Measurements from ENCODE around the gene ATP8B4.

Gene ATP8B4, protein sequence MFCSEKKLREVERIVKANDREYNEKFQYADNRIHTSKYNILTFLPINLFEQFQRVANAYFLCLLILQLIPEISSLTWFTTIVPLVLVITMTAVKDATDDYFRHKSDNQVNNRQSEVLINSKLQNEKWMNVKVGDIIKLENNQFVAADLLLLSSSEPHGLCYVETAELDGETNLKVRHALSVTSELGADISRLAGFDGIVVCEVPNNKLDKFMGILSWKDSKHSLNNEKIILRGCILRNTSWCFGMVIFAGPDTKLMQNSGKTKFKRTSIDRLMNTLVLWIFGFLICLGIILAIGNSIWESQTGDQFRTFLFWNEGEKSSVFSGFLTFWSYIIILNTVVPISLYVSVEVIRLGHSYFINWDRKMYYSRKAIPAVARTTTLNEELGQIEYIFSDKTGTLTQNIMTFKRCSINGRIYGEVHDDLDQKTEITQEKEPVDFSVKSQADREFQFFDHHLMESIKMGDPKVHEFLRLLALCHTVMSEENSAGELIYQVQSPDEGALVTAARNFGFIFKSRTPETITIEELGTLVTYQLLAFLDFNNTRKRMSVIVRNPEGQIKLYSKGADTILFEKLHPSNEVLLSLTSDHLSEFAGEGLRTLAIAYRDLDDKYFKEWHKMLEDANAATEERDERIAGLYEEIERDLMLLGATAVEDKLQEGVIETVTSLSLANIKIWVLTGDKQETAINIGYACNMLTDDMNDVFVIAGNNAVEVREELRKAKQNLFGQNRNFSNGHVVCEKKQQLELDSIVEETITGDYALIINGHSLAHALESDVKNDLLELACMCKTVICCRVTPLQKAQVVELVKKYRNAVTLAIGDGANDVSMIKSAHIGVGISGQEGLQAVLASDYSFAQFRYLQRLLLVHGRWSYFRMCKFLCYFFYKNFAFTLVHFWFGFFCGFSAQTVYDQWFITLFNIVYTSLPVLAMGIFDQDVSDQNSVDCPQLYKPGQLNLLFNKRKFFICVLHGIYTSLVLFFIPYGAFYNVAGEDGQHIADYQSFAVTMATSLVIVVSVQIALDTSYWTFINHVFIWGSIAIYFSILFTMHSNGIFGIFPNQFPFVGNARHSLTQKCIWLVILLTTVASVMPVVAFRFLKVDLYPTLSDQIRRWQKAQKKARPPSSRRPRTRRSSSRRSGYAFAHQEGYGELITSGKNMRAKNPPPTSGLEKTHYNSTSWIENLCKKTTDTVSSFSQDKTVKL

DNA sequence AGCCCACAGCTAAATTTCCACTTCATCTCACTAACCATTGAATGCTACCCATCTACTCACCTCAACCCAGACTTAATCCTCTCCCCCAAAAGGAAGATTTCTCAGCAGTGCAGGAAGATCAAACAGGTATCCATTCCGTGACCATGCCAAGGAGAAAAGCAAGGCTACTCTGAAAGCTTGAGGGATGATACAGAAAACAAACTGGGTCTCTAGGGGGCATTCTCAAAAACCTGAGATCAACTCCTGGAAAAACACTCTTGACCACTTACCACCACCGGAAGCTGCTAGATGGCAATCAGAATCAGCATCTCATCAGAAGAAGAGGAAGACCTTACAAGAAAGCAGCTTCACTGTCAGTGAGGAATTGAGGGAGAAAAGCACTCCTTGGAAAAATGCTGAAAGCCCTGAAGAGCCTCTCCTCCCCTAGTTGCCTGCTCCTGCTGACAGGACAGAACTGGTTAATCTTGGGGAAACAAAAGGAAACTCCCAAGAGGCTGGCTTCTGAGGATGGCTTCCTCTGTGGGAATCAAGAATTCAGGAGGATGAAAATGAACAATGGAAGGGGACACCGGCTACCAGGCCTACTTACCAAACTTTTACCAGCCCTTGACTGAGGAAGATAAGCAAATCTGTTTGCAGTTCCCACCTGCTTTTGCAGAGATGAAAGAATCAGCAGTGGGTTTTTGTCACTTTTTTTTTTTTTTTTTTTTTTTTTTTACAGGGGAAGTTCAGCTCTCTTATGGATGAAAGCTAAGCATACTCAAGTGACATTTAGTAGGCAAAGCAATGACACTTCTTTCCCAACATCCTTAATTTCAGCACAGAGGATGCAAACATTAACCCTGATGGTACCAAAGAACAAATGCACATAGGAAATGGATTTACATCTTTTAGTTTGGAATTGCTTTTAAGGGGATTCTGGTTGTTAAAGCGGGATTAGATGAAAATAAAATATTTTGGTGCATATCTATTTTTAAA, at the start of gene ATP8B4:
TSS of gene ATP8B4 (minus strand) at position 171 of the 978 bp plus-strand sequence. CDS start 12,267 bp downstream, outside the sequence.
- H3K4me1 ChIP-seq (ENCODE audit: low read depth, poor library complexity, severe bottlenecking) = no peaks in the 10 kb centered on the region
- no peaks in the 10 kb centered on the region for H3K79me2 ChIP-seq (ENCODE audit: insufficient read depth, low read depth)
- H3K36me3 ChIP-seq (ENCODE audit: insufficient read depth) = no peaks in the 10 kb centered on the region
- no peak within 1 kb of the TSS for H3K27ac ChIP-seq
- H3K27me3 ChIP-seq (ENCODE audit: insufficient read depth, low read depth) = no peaks in the 10 kb centered on the region
- TF ChIP-seq, protein P1, sequence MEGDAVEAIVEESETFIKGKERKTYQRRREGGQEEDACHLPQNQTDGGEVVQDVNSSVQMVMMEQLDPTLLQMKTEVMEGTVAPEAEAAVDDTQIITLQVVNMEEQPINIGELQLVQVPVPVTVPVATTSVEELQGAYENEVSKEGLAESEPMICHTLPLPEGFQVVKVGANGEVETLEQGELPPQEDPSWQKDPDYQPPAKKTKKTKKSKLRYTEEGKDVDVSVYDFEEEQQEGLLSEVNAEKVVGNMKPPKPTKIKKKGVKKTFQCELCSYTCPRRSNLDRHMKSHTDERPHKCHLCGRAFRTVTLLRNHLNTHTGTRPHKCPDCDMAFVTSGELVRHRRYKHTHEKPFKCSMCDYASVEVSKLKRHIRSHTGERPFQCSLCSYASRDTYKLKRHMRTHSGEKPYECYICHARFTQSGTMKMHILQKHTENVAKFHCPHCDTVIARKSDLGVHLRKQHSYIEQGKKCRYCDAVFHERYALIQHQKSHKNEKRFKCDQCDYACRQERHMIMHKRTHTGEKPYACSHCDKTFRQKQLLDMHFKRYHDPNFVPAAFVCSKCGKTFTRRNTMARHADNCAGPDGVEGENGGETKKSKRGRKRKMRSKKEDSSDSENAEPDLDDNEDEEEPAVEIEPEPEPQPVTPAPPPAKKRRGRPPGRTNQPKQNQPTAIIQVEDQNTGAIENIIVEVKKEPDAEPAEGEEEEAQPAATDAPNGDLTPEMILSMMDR (conservative IDR thresholded peaks at IDR 0.05; ENCODE audit: low read depth, low read length) = no peak
- no peak within 1 kb of the TSS for H3K4me3 ChIP-seq (IDR thresholded peaks at IDR 0.05; ENCODE audit: insufficient read depth, low read depth, low read length)
- no peak within 1 kb of the TSS for H3K9ac ChIP-seq
- H4K20me1 ChIP-seq (ENCODE audit: insufficient read depth) = no peaks in the 10 kb centered on the region
- H3K4me2 ChIP-seq = no peak within 1 kb of the TSS
- no peak within 1 kb of the TSS for H2AFZ ChIP-seq (ENCODE audit: low read depth)

DNA sequence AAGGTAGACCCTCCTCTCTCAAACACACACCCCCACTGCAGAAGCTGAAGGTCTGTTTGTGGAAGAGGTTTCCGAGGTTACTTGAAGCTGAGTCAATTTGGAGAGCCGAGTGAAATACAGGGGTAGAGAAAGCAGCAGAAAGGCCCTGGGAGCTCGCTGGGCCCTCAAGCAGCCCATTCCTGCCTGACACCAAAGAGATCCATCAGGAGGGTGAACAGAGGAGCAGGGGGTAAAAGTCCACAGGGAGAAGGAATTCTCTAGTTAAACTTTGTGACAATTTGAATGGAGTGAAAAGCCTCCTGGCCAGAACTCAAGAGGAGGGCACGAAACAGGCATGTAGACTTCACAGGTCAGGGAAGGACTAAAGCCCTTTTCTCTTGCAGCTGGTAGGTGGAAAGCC, 49.3 kb upstream of the ATP8B4 start:
- no peaks in the 10 kb centered on the region for H3K79me2 ChIP-seq (ENCODE audit: insufficient read depth, low read depth)
- H2AFZ ChIP-seq (ENCODE audit: low read depth) = no peak overlapping the region
- H3K4me2 ChIP-seq = no peak overlapping the region
- H3K9ac ChIP-seq = no peak overlapping the region
- no peak overlapping the region for H3K27ac ChIP-seq
- TF ChIP-seq, protein P1 (conservative IDR thresholded peaks at IDR 0.05; ENCODE audit: low read depth, low read length) = no peak
- H3K4me3 ChIP-seq (IDR thresholded peaks at IDR 0.05; ENCODE audit: insufficient read depth, low read depth, low read length) = no peak overlapping the region
- no peaks in the 10 kb centered on the region for H3K27me3 ChIP-seq (ENCODE audit: insufficient read depth, low read depth)
- no peaks in the 10 kb centered on the region for H3K4me1 ChIP-seq (ENCODE audit: low read depth, poor library complexity, severe bottlenecking)
- H3K36me3 ChIP-seq (ENCODE audit: insufficient read depth) = no peaks in the 10 kb centered on the region
- H4K20me1 ChIP-seq (ENCODE audit: insufficient read depth) = no peaks in the 10 kb centered on the region

DNA sequence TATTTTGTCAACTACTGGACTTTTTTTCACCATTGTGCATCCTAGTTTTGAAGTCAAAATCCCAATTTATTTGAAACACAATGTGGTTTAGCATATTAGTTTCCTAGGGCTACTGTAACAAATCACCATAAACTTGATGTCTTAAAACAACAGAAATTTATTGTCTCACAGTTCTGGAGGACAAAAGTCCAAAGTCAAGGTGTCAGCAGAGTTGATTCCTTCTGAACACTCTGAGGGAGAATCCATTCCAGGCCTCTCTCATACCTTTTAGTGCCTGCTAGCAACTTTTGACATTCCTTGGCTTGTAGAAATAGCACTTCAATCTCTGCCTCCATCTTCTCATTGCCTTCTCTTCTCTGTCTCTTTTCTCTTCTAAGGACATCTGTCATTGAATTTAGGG, 48.1 kb upstream of the ATP8B4 start:
- Histone ChIP-seq H3K36me3 (ENCODE audit: insufficient read depth) (no peaks in the 10 kb centered on the region), H4K20me1 (ENCODE audit: insufficient read depth) (no peaks in the 10 kb centered on the region), H2AFZ (ENCODE audit: low read depth) (no peak overlapping the region), H3K4me1 (ENCODE audit: low read depth, poor library complexity, severe bottlenecking) (no peaks in the 10 kb centered on the region), H3K4me2 (no peak overlapping the region), H3K27me3 (ENCODE audit: insufficient read depth, low read depth) (no peaks in the 10 kb centered on the region), H3K27ac (no peak overlapping the region), H3K9ac (no peak overlapping the region), H3K79me2 (ENCODE audit: insufficient read depth, low read depth) (no peaks in the 10 kb centered on the region), H3K4me3 (IDR thresholded peaks at IDR 0.05; ENCODE audit: insufficient read depth, low read depth, low read length) (no peak overlapping the region)
- TF ChIP-seq, protein P1 (conservative IDR thresholded peaks at IDR 0.05; ENCODE audit: low read depth, low read length) = no peak

All from KMS-11 (cell line).